Activated naive CD4-positive, alpha-beta T cell treated with anti-CD3 and anti-CD28 coated beads, Interleukin-2, amount 50 U/mL, for 72 hours (primary cell): ENCODE measurements around the gene NKX6-2. TPM values are rescaled to one million over a fixed set of nuclear protein-coding genes. Genes with fewer than 3 reads are reported as not detected.

Experiments used
- ATAC-seq, 2 donors: fragments of 150-1000 bp; cut with Tn5 transposase; 2 replicates each; pipeline ENCODE4 v1.10.0; 2021; ENCODE audit warnings: mild to moderate bottlenecking in 2 of 2, moderate library complexity in 2 of 2
- DNase-seq, 2 donors: peaks; one replicate each; pipeline ENCODE4 v3.0.0; 2021 to 2022; ENCODE audit warnings: low spot score in 2 of 2
- H3K27ac Mint-ChIP-seq, 2 donors: one replicate each; pipeline ENCODE4 v1.8.0; 2022; ENCODE audit warnings: mild to moderate bottlenecking in 2 of 2, mixed read lengths in 2 of 2
- H3K36me3 Mint-ChIP-seq, 2 donors: one replicate each; pipeline ENCODE4 v1.8.0; 2022; ENCODE audit warnings: mixed read lengths in 2 of 2
- H3K9me3 Mint-ChIP-seq, 2 donors: one replicate each; pipeline ENCODE4 v1.8.0; 2022; ENCODE audit warnings: mixed read lengths in 2 of 2
- total RNA-seq, 2 donors: library from RNA; stranded (reverse); gene quantifications; one replicate each; pipeline ENCODE4 v1.2.3, GENCODE V29; 2022

The NKX6-2 gene
- total RNA-seq, 2 donors from 2014 or later = not detected

DNA sequence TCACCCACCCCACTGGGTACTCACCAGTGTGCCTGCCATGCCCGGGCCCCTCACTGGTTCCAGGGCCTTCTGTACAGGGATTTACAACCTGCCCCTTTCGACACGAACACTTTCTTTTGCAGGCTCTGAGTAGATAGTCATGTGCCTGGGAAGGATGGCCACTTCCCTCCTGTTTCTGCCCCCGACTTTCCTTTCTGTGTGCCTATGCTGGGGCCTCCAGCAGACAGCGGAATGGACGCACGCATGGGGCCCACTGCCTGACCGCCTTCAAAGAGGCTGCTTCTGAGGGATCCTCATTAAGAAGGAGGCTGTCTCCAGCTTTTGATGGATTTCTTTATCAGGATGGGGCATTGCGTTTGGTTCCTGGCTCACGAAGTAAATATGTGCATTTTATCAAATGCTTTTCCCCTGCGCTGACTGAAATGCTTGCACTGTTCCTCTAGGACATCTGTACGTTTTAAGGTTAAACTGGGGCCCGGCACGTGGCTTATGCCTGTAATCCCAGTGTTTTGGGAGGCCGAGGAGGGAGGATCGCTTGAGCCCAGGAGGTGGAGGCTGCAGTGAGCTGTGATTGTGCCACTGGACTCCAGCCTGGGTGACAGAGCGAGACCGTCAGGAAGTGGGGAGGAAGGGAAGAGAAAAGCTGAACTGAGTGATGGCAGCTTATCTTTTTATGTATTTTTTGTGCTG lies 29.4 kb upstream of the NKX6-2 start:
- no peak overlapping the region for H3K27ac Mint-ChIP-seq
- H3K36me3 Mint-ChIP-seq = peaks cover 0 to 4% of the 10 kb centered on the region in 2 donors
- ATAC-seq (no peak), DNase-seq (no peak)
- no peaks in the 10 kb centered on the region for H3K9me3 Mint-ChIP-seq

DNA sequence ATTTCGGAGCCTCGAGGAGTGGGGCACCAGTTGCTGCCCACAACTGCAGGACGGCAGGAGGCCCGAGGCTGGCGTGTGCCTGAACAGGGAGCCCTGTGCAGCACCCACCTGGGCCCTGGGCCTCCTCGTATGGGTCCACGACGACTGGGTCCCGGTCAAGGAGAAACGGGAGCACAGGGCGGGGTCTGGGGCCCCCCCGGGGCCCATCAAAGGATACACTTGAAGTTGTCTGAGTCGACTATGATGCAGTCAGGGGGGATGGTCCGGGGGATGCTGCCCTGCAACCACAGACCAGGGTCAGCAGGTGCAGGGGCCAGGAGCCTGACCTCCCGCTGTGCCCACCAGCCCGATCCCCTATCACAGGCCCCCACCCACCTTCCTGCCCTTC lies 28.5 kb upstream of the NKX6-2 start:
- no peak for ATAC-seq
- no peak for DNase-seq
- no peaks in the 10 kb centered on the region for H3K36me3 Mint-ChIP-seq
- H3K27ac Mint-ChIP-seq = no peak overlapping the region
- H3K9me3 Mint-ChIP-seq = no peaks in the 10 kb centered on the region

DNA sequence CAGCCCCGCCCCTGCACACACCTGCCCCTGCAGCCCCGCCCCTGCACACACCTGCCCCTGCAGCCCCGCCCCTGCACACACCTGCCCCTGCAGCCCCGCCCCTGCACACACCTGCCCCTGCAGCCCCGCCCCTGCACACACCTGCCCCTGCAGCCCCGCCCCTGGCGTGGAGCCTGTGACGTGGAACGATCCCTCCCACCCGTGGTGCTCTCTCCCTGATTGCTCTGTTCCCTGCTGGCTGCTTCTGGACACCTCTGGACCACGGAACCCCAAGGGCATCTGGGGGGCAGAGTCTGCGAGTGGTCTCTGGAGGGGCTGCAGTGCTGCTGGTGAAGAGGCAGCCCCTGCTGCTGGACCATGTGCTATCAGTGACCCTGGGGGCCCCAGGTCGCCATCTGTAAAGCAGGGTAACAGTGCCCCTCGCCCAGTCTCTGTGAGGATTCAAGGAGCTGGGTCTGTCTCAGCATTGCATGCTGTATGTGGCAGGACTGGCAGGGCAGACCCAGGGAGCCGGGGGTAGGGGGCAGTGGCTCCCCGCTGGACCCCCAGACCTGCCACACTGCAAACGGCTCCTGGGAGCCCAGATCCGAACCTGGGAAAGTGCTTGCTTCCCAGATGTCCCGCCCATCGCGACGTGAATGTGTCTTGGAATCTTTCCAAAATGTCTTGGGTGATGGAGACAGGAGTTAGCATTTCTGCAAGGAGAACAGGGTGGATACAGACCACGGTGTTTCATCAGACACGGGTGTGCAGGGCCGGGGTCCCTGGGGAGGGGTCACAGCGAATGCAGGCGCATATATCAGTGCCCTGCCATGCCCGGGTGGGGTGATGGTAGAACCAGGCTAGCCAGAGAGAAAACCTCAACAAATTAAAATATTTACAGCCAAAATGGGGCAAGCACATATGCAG lies 27.9 kb upstream of the NKX6-2 start:
- no peaks in the 10 kb centered on the region for H3K9me3 Mint-ChIP-seq
- no peak for DNase-seq
- no peaks in the 10 kb centered on the region for H3K36me3 Mint-ChIP-seq
- H3K27ac Mint-ChIP-seq = no peak overlapping the region
- ATAC-seq = no peak

DNA sequence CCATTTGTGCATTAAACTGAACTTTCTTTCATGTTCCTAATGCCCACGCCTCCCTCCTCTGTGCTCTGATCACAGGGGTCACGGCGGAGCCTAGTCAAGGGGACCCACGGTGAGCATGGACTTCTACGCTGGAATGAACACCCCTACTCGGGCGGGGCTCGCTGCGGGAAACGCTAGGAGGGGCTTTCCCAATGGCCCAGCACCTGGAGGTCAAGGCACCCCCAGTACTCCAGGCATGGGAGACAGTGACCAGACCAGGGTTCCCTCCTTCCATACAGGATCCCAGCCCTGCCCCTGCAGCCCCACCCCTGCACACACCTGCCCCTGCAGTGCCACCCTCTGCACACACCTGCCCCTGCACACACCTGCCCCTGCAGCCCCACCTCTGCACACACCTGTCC lies 27.1 kb upstream of the NKX6-2 start:
- Mint-ChIP-seq H3K9me3 (no peaks in the 10 kb centered on the region), H3K27ac (no peak overlapping the region), H3K36me3 (no peaks in the 10 kb centered on the region)
- ATAC-seq (no peak), DNase-seq (no peak)

DNA sequence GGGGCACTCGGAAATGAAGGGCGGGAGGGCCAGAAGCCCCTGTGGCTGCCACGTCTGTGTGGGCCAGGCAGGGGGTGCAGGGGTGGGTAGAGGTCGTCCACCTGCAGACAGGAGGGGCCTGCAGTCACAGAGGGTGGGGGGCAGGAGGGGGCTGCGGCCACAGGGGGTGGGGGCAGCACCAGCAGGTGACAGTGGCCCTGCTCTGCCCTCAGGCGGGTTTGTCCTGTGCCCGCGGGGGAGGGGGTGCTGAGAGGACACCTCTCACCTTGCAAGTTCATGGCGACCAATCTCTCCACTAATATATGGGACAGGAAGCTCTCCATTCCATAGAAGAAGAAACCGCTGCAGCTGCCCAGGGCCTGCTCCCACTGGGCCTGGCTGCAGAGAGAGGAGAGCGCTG lies 26.6 kb upstream of the NKX6-2 start:
- Mint-ChIP-seq H3K9me3 (no peaks in the 10 kb centered on the region), H3K36me3 (no peaks in the 10 kb centered on the region), H3K27ac (no peak overlapping the region)
- DNase-seq = no peak
- no peak for ATAC-seq

DNA sequence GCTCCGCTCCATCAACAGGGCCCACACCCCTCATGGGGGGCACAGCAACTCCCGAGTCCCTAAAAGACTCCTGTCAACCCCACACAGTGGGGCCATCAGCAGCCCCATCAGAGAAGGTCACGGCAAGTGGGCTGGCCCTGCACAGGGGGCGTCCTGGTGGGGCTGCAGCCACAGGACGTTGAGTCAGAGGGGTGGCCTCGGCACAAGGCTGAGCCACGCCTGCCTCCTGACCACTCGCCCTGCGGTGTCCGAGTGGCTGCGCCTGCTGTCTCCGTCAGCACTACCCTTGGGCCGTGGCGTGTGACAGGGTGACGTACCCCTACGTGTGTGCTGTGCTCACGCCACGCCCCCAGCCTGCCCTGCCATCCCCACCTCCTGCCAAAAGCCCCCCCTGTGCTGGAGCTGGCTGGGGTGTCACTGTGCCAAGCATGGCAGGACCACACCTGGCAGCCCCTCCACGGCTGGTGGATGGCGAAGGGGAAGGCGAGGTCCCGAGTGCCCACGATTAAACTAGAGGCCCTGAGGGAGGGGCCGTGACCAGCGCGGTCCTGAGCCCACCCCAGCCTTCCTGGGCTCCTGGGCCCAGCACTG lies 26.0 kb upstream of the NKX6-2 start:
- H3K36me3 Mint-ChIP-seq = no peaks in the 10 kb centered on the region

DNA sequence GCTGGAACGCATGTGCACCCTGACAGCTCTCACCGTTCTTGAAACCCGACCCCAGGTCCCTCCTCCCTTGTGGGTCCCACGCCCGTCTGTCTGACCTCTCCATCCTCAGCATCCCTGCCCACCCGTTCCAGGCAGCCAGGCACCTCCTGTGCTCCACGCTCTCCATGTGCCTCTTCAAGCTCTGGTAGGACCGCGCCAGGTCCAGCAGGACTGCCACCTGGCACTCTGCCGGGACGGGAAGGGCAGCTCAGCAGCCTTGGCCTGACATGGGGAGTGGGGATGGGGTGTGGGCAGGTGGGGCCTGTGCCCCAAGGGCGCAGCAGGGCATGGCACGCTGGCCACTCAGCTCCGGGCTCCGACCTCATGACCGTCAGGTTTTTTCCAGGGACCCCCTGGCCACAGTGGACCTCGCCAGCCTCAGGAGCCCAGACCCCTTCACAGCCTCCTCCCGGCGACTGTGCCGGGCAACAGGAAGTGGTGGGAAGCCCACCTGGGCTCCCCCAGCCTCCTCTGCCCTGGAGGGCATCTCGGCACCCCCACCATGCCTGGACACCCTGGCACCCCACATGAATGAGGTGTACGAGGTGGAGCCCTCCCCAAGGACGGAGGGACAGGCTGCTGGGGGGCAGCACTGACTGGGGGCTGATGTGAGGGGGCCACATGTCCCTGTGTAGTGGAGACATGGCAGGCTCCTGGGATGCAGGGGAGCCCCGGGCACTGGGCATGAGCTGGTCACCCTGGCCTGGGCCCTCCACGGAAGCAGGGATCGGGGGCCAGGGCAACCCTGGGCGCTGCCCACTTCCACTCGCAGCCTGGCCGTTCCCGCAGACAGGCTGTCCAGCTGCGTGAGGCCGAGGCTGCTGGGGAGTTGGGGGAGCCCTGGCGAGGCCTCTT lies 25.1 kb upstream of the NKX6-2 start:
- DNase-seq = no peak
- no peaks in the 10 kb centered on the region for H3K9me3 Mint-ChIP-seq
- no peak for ATAC-seq
- H3K36me3 Mint-ChIP-seq = no peaks in the 10 kb centered on the region
- no peak overlapping the region for H3K27ac Mint-ChIP-seq

More for the DNA sequence above, 26.0 kb upstream of the NKX6-2 start:
- Mint-ChIP-seq H3K9me3 (no peaks in the 10 kb centered on the region), H3K27ac (no peak overlapping the region)
- ATAC-seq (no peak), DNase-seq (no peak)

DNA sequence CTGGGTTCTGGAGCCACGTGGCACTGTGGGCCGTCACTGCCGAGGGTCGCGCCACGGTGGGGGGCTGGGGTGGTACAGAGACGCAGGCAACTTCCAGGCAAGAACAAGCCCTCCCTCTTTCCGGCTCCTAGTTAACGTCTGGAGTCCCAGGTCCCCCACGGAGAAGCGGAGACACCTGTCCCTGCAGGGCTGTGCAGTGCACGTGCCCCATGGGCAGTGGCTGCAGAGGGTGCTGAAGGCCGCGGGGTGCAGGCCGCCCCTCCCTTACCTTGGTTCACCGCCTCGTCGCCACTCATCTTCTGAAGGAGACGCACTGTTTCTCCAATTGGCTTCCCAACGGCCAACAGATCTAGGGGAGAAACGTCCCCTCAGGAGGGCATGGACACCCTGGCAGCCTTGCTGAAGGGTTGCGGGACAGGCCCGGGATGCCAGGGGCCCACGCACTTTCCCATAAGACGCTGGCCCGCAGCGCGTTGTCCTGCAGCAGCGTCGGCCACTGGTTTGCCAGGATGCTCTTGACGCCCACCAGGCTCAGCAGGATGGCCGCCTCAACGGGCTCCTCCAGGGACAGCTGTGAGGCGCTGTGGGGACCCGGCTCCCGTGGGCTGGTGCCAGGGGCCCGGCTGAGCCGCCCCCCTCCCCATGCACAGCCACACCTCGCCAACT lies 24.3 kb upstream of the NKX6-2 start:
- H3K9me3 Mint-ChIP-seq = no peaks in the 10 kb centered on the region

DNA sequence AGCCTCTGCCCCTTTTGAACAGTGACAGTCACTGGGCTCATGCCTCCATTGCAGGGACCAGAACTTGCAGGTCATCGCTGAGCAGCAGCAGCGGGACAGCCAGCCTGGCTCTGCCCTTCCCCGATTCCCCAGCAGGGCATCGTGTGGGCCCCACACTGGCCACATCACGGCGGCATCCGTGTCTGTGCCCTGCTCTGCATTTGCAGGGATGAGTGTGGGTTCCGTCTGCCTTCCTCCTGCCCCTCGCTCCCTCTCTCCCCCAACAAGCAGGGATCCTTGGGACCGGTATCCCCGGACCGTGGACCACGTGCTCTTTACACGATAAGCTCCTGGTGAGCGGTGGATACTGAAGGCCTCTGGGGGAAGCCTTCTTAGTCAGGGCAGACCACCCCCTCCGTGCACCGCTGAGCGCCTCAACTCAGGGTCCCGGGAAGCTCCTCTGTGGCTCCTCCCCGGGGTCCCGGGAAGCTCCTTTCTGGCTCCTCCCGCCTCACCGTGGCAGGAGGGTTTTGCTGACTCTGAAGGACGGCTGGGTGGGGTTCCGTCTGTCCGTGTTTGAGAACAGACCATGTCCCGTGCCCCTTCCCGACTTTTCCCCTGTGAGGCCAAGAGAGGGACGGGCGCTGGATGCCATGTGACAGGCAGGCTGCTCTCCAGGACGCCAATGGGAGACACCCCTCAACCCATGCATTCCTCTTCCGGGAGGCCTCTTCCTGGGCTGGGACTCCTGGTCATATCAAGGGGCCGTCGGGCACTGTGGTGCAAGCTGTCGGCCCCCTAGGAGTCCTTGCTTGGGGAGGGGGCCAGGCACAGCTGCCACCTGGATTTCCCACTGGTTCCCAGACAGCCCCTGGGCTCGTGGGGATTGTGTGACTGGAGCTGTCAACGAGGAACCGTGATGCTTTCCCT lies 23.5 kb upstream of the NKX6-2 start:
- Mint-ChIP-seq H3K9me3 (no peaks in the 10 kb centered on the region), H3K36me3 (no peaks in the 10 kb centered on the region), H3K27ac (no peak overlapping the region)
- DNase-seq (no peak), ATAC-seq (no peak)

More for the DNA sequence above, 24.3 kb upstream of the NKX6-2 start:
- Mint-ChIP-seq H3K36me3 (no peaks in the 10 kb centered on the region), H3K27ac (no peak overlapping the region)
- ATAC-seq (no peak), DNase-seq (no peak)

DNA sequence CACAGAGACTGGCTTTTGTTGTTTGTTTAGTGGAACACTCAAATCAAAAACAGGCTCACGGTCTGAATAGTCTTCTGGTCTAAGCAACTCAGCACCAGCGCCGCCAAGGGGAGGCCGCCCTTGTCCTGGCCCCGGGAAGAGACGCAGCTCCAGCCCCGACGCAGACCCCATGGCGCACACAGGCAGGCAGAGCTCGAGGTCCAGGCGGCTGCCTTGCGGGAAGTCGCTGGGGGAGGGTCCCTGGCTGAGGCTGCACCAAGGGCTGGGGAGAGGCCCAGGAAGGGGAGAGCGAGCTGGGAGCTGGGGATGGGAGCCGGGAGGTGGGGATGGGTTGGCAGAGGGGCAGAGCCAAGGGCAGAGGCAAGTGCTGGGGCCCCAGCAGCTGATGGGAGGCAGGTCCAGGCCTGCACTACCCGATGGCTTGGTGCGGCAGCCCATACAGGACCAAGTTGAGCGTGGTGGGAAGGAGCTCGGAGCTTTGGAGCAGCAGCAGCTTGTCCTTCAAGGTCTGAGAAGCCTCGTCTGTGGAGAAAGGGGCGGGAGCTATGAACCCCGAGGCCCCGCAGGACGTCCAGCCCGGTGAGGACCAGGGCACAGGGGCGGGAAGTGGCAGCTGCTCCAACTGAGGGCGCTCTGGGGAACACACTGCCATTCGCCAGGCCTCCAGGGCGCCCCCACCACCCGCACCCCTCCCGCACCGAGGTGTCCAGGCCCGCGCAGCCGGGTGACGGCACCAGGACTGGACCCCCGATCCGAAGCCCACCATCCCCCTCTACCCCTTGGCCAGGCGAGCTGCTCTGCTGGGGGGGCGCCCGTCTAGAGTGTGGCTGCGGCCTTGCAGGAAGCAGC lies 22.7 kb upstream of the NKX6-2 start:
- no peak for ATAC-seq
- Mint-ChIP-seq H3K9me3 (no peaks in the 10 kb centered on the region), H3K36me3 (no peaks in the 10 kb centered on the region), H3K27ac (no peak overlapping the region)
- no peak for DNase-seq

DNA sequence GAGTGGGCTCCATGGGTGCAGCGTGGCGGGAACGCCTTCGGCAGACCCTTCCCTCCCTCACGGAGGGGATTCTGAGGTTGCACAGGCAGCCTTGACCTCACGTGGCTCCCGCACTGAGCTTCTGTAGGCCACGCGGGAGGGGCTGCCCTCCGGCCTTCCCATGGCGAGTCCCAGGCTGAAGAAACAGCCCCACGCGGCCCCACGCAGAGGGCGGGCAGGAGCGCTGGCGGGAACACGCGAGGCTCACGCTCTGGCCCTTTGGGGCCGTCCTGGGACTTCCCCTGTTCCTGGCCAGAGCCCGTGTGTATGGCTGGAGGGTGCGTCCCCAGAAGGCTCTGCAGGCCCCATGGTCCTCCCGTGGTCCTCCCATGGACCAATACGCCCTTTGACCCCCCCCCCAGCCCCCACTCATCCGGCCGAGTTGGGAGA lies 21.7 kb upstream of the NKX6-2 start:
- no peak overlapping the region for H3K27ac Mint-ChIP-seq
- DNase-seq (no peak), ATAC-seq (no peak)
- H3K36me3 Mint-ChIP-seq = no peaks in the 10 kb centered on the region
- no peaks in the 10 kb centered on the region for H3K9me3 Mint-ChIP-seq

DNA sequence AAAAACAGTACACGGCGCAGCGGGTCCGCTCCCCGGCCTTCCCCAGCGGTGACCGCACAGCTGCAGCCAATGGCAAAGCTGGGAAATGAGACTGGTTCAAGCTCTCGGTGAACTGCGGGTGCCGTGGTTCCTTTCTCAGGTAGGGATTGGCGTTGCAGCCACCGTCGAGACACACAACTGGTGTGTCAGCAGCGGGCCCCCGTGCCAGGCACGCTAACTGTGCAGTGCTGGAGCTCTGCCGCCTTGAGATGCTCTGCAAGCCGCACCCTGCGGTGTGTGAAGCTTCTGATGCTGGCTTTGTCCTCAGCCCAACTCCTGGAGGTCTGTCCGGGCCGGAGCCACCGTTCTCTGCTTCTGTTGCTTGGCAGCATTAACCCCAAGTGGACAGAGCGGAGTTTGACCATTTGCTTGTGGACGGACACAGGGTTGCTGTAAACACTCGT lies 20.6 kb upstream of the NKX6-2 start:
- no peak for ATAC-seq
- Mint-ChIP-seq H3K27ac (no peak overlapping the region), H3K9me3 (no peaks in the 10 kb centered on the region), H3K36me3 (no peaks in the 10 kb centered on the region)
- no peak for DNase-seq

DNA sequence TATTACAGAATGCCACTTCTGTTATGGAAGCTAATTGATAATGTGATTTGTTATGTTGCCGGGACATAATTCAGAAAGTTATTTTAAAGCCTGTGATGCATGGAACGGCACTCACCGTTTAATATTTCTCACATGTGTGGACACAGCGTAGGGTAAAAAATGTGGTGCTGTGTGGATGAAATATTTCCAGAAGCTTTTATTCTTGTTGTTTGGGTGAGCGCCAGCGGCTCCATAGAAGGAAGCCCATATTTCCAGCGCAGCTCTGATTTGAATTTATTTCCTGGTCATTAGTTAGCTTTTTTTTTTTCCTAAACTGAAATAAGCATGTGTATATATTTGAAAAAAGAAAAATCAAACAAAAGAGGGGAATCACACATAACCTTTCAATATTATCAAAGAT lies 20.2 kb upstream of the NKX6-2 start:
- ATAC-seq (no peak), DNase-seq (no peak)
- no peak overlapping the region for H3K27ac Mint-ChIP-seq
- no peaks in the 10 kb centered on the region for H3K36me3 Mint-ChIP-seq
- H3K9me3 Mint-ChIP-seq = no peaks in the 10 kb centered on the region

DNA sequence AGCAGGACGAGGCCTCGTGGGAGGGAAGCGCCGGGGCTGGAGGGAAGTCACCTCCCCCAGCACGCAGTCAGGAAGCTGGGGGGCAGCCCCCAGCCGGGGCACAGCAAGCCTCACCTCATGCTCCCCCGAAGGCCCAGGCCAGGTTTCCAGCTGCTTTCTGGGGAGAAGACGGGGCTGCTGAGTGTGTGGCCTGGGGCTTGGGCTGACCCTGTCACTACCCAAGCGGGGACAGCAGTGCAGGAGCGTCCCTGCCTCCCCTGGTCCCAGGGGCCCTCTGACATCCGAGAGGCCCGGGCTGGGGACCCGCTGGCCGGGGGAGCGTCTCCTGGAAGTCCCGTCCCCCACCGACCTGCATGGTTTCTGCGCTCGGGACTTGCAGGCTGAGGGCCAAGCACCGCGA lies 19.7 kb upstream of the NKX6-2 start:
- no peak overlapping the region for H3K27ac Mint-ChIP-seq
- no peaks in the 10 kb centered on the region for H3K36me3 Mint-ChIP-seq
- DNase-seq = no peak
- H3K9me3 Mint-ChIP-seq = no peaks in the 10 kb centered on the region
- ATAC-seq = no peak
